HL-60 (cell line): ENCODE measurements around the gene CEACAM5.

Experiments
- CTCF ChIP-seq: IDR thresholded peaks from one replicate; pipeline ENCODE4 v1.5.1; 2011; ENCODE audit warnings: low read length, control low read depth, inconsistent platforms; ENCODE audit not compliant: insufficient read depth
- GABPA ChIP-seq: IDR thresholded peaks from 2 replicates; pipeline ENCODE4 v1.6.1; 2012; ENCODE audit warnings: low read depth
- POLR2AphosphoS5 ChIP-seq: IDR thresholded peaks from 2 replicates; pipeline ENCODE4 v1.6.1; 2012; ENCODE audit warnings: low read depth
- REST ChIP-seq: IDR thresholded peaks from 2 replicates; pipeline ENCODE4 v1.6.1; 2012; ENCODE audit warnings: low read depth; ENCODE audit not compliant: insufficient replicate concordance

- TF ChIP-seq CTCF (no peak), POLR2AphosphoS5 (no peak), REST (no peak), GABPA (no peak)
These were observed 26.2 kb downstream of the CEACAM5 start for GRCh38 chr19:41734585-41734984.
